MM.1S (cell line): ENCODE measurements around the gene NCKAP5.

Experiments
- CTCF ChIP-seq: fragments of 300-600 bp; sonication (generic); IDR thresholded peaks from 2 replicates; pipeline ENCODE4 v1.5.1; 2016; ENCODE audit warnings: antibody characterized with exemption, low read length, mixed read lengths
- EZH2 ChIP-seq: fragments of 300-600 bp; sonication (generic); optimal IDR thresholded peaks from 2 replicates; pipeline ENCODE3; 2017; ENCODE audit warnings: low read depth, mild to moderate bottlenecking, antibody characterized with exemption, low read length, mixed read lengths

GRCh38 chr2:133265432-133265949 is 302.8 kb downstream of the NCKAP5 start:
- TF ChIP-seq CTCF (no peak), EZH2 (no peak)
